IPS DF 19.7 (cell line): ENCODE measurements around the gene GJB3.
A peak's percentile ranks its signal among the peaks of the same experiment; 100 is the strongest.
"Not testable (repeated sequence)": the region's sequence is repeated elsewhere in the genome, so short reads cannot be mapped to it uniquely, and the experiment has no call there.

Source experiments
- DNase-seq: peaks from one replicate; pipeline ENCODE4 v3.0.0-alpha.2; 2013; ENCODE audit warnings: low read depth, low spot score

Gene GJB3

DNA sequence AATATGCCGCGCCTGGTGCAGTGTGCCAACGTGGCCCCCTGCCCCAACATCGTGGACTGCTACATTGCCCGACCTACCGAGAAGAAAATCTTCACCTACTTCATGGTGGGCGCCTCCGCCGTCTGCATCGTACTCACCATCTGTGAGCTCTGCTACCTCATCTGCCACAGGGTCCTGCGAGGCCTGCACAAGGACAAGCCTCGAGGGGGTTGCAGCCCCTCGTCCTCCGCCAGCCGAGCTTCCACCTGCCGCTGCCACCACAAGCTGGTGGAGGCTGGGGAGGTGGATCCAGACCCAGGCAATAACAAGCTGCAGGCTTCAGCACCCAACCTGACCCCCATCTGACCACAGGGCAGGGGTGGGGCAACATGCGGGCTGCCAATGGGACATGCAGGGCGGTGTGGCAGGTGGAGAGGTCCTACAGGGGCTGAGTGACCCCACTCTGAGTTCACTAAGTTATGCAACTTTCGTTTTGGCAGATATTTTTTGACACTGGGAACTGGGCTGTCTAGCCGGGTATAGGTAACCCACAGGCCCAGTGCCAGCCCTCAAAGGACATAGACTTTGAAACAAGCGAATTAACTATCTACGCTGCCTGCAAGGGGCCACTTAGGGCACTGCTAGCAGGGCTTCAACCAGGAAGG lies 4.3 kb downstream of the GJB3 start:
- no peak for DNase-seq

DNA sequence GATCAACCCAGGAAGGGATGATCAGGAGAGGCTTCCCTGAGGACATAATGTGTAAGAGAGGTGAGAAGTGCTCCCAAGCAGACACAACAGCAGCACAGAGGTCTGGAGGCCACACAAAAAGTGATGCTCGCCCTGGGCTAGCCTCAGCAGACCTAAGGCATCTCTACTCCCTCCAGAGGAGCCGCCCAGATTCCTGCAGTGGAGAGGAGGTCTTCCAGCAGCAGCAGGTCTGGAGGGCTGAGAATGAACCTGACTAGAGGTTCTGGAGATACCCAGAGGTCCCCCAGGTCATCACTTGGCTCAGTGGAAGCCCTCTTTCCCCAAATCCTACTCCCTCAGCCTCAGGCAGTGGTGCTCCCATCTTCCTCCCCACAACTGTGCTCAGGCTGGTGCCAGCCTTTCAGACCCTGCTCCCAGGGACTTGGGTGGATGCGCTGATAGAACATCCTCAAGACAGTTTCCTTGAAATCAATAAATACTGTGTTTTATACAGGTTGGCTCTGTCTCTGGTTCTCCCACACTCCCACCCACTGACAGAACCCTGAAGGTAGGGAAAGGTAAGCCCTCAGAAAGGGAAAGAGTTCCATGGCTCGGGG lies 5.0 kb downstream of the GJB3 start:
- no peak for DNase-seq

DNA sequence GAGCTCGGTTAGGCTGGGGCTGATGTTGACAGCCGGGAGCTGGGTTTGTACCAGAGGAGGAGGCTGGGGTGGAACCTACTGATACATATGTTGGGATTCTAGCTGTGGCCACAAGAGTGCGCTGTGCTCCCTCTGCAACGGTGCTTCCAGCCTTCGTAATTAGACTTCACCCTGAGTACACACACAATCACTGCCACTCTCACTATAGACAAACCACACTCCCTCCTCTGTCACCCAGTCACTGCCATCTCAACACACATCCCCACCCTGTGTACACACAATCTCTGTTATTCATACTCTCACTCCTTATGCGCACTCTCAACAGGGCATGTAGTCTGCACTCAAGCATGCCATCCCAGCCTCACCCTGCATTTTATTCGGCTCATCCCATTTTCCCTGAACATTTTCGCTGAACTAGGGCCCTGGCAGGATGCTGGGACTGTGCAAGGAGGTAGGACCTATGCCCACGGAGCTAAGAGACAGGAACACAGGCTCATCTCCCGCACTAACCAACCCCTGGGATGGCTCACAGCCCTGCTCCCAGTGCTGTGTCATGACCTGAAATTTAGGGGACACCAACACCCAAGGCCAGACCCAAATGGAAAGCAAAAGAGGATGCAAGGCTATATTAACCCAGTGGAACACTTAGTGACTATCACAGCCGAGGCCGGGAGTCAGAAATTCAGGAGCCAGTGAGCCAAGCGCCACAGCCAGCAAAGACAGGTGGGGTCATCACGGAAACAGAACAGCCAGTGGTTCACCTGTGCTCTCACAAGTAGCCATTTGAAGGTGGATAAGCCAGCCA lies 5.7 kb downstream of the GJB3 start:
- DNase-seq = peak; percentile 48

DNA sequence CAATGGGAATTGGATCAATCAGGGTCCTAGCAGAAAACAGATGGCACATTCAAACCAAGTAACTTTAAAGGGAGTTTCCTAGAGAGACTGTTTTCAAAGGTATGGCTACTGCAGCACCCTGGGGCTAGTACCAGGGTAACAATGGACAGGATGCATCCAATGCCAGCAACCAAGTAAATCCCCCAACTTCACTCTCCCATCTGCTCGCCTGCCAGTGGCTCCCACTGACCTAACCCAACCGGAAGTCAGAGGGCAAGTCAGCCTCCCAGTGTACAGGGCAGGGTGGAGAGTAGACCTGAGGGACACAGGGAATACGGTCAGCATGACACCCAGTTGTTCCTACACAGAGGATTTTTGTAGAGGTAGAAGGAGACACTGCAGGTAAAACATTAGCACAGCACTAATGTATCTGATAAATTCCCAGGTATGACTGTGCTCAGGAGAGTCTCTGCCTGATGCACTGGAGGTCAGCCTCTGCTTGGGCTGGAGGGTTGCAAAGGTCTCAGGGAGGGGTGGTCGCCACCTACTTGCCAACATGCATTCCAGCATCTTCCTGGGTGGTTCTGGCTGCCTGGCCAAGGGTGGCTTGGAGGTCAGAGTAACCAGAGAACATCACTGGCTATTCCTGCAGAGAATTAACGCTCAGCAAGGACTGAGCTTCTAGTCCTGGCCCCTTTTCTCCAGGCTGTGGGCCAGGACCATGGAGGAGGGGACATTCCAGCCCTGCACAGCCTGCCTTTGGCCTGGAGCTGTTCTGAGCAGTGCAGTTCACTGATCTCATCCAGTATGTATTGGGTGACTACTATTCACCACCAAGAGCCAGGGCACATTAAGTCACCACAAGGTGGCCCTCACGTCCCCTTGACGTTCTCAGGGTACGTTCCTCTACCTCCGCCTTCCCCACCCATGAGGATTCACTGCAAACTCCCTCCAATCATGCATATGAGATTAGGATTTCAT lies 6.7 kb downstream of the GJB3 start:
- no peak for DNase-seq

DNA sequence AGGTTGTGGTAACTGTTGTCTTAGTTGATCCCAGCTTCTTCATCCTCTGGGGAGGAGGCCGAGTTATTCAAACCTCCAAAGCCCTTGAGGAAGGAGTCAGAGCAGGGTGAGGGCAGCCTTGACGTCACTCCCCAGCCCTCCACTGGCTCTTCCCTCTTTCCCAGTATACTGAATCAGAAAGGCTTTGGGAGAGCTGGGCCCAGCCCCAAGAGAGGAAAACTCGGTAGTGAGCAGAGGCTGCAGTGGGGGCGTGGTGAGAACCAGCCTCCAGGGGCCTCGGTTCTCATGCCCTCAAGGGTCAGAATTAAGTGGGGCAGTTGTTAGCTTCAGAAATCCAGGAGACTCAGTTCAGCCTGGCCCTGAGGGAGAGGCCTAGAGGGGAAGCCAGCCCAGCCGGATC lies 10.0 kb downstream of the GJB3 start:
- DNase-seq = no peak

- no peak for DNase-seq
Observed at GRCh38 chr1:34792424-34792823, 11.4 kb downstream of the GJB3 start.

DNA sequence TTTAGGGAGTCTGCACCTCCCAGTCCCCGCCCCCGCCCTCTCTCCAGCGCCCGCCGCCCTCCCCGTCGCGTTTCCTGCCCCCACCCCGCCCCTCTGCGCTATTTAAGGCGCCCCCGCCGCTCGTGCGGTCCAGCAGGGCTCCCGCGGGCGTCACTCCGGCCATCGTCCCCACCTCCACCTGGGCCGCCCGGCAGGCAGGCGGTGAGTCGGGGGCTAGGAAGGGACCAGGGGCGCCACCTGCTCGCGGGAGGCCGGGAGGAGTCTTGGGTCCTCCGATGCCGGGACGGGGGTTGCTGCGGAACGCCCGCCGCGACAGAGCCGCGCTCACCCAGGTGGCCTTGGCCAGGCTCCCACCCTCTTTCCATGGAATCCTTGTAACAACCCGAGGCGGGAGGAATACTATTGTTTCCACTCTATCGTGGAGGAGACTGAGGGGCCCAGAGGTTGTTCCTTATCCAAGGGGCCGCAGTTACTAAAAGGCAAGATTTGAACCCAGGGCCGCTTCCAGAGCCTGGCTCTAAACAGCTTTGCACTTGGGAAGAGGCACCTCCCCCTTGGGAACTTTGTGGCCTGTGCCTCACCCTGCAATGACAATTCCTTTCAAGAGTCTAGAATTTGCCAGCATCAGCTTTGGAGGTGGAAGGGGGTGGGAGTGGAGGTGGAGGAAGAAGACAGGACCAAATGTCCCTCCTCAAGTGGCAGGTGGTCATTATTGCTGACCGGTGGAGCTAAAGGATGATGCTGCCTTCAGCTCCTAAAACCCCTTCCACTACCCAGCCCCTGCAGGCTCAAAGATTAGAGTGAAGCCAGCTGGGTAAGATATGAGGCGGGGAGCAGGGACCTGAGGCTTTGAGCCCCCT lies 12.1 kb downstream of the GJB3 start, which contains the start of gene GJA4:
GJA4 (plus strand) TSS at position 132 of the 860 bp plus-strand sequence. CDS start 1,215 bp downstream, outside the sequence.
- no peak for DNase-seq

DNA sequence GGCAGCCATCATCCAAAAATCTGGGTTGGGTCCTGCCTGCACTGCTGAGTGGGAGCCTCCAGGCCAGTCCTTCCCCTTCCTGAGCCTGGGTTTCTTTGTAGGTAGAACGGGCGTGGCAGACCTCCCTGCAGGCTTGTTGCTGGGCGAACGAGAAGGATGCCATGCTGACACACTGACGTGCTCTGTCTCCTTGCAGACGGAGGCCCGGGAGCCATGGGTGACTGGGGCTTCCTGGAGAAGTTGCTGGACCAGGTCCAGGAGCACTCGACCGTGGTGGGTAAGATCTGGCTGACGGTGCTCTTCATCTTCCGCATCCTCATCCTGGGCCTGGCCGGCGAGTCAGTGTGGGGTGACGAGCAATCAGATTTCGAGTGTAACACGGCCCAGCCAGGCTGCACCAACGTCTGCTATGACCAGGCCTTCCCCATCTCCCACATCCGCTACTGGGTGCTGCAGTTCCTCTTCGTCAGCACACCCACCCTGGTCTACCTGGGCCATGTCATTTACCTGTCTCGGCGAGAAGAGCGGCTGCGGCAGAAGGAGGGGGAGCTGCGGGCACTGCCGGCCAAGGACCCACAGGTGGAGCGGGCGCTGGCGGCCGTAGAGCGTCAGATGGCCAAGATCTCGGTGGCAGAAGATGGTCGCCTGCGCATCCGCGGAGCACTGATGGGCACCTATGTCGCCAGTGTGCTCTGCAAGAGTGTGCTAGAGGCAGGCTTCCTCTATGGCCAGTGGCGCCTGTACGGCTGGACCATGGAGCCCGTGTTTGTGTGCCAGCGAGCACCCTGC lies 13.2 kb downstream of the GJB3 start:
- DNase-seq = no peak

DNA sequence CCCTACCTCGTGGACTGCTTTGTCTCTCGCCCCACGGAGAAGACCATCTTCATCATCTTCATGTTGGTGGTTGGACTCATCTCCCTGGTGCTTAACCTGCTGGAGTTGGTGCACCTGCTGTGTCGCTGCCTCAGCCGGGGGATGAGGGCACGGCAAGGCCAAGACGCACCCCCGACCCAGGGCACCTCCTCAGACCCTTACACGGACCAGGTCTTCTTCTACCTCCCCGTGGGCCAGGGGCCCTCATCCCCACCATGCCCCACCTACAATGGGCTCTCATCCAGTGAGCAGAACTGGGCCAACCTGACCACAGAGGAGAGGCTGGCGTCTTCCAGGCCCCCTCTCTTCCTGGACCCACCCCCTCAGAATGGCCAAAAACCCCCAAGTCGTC lies 13.8 kb downstream of the GJB3 start:
- no peak for DNase-seq

GRCh38 chr1:34795916-34796315 lies 14.9 kb downstream of the GJB3 start:
- DNase-seq = no peak

DNA sequence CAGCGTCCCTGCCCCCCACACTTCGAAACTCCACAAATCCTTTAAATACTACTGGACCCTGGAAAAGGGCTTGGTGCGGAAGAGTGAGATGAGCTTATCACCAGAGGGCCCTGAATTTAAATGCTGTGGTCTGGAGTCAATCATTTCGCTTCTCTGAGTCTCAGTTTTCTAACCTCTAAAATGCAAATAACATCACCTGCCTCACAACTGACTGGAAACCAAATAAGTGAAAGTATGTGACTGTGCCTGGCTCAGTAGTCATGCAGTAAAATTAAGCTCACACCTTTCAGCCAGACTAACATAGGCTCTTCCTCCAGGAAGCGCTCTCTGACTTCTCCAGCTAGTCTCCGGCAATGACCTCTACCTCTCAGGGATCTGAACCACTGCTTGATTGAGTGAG lies 16.0 kb downstream of the GJB3 start:
- no peak for DNase-seq

GRCh38 chr1:34800214-34800613 lies 19.2 kb downstream of the GJB3 start:
- no peak for DNase-seq

- no peak for DNase-seq
Observed at GRCh38 chr1:34803770-34804169, 22.8 kb downstream of the GJB3 start.

DNA sequence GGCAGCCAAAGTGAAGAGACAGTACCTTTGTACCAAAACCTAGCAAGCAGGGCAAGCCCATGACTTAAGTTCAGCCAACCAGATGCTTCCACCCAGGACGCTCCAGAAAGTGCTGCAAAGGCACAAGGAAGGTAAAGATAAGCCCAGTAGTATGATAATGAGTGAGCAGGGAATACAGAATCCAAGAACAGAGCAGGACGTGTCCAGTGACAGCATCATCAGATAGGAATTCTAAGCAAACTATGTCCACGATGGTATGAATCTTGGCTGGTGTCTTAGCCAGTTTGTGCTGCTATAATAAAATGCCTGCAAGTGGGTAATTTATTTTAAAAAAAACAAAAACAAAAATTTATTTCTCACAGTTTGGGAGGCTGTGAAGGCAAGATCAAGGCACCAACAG lies 25.4 kb downstream of the GJB3 start:
- no peak for DNase-seq

DNA sequence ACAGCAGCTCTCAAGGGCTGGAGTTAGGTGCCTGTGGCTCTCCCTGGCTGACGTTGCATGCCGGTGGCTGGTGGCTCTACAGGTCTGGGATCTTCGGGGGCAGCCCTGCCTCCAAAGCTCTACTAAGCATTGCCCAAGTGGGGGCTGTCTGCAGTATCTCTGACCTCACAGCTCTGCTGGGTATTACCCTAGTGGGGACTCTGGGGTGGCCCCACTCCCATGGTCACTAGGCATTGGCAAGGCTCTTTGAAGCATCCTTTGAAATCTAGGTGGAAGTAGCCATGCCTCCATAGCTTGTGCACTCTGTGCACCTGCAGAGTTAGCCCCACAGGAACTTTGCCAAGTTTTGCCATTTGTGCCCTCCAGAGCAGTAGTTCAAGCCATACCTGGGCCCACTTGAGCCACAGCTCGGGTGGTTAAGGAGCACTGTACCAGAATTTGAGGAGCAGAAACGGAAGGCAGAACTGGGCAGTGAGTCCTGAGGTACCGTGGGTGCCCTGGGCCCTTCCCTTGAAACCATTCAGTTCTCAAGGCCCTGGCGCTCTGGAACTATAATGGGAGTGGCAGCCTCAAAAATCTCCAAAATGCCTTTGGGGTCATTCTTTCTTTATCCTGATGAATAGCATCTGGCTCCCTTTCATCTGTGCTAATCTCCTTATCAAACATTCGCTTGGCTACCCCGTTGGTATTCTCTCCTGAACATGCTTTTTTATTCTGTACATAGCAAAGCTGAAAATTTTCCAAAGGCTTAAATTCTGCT lies 27.2 kb downstream of the GJB3 start:
- DNase-seq = no peak

DNA sequence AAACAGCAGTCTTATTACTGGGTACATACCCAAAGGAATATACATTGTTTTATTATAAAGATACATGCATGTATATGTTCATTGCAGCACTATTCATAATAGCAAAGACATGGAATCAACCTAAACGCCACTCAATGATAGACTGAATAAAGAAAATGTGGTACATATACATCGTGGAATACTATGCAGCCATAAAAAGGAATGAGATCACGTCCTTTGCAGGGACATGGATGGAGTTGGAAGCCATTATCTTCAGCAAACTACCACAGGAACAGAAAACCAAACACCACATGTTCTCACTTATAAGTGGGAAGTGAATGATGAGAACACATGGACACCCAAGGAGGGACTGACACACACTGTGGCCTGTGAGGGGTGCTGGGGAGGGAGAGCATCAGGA lies 29.8 kb downstream of the GJB3 start:
- not testable (repeated sequence) for DNase-seq

DNA sequence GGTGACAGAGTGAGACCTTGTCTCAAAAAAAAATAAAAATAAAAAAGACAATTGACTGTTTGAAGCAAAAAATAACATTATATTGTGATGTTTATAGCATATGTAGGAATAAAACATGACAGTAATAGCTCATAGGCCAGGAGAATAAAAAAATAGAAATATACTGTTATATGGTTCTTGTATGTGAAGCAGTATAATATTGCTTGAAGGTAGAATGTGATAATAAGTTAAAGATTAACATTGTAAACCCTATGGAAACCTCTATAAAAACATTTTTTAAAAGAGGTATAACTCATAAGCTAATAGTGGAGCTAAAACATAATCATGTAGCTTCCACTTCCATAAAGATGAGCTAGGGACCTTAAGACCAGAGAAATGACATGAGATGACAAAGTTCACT lies 35.3 kb downstream of the GJB3 start:
- no peak for DNase-seq

GRCh38 chr1:34816778-34817177 lies 35.8 kb downstream of the GJB3 start:
- no peak for DNase-seq

- DNase-seq = not testable (repeated sequence)
Observed at GRCh38 chr1:34818862-34819261, 37.8 kb downstream of the GJB3 start.
